ENCODE measurements around the gene ZSCAN5A.
A peak's percentile ranks its signal among the peaks of the same experiment; 100 is the strongest.

ZSCAN5A gene

DNA sequence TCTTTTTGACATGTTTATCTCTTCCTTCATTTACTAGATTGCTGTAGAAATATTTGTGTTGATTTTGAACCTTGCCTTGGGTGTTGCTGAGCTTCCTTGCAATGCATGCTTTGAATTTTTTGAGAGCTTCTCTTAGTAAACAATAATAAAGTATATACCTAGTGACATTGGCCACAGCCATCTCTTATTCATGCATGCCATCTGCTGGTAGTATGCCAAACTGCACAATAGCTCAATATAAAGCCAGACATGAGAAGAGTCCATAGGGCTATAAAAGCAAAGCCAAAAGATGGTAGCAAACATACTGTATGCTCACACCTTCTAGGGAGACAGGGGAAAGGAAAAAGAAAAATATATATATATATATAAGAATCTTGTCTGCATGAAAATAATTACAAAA is 18.9 kb upstream of the ZSCAN5A start:
- H3K14ac ChIP-seq (ENCODE audit: low read length), result no peak overlapping the region
- no peak for DNase-seq (ENCODE audit: low spot score)
- H2BK5ac ChIP-seq (ENCODE audit: low read length), result no peak overlapping the region
- no peaks in the 10 kb centered on the region for H3K36me3 ChIP-seq (replicated peaks in 1 of 2; ENCODE audit: control insufficient read depth in 2 of 2, insufficient read depth in 2 of 2, low read length in 2 of 2)
- H3K18ac ChIP-seq (ENCODE audit: low read length), result no peak overlapping the region
- H2BK12ac ChIP-seq (ENCODE audit: low read length), result no peak overlapping the region
- no peak overlapping the region for H4K8ac ChIP-seq (ENCODE audit: low read depth, low read length)
- H2BK120ac ChIP-seq (ENCODE audit: low read depth, low read length), result no peak overlapping the region
- H2BK15ac ChIP-seq (ENCODE audit: low read length), result no peak overlapping the region
- H3K4me3 ChIP-seq (ENCODE audit: low read length in 2 of 2), result no peak overlapping the region
- no peak overlapping the region for H4K91ac ChIP-seq (ENCODE audit: low read depth, low read length, poor library complexity)
- H3K9me3 ChIP-seq (replicated peaks in 1 of 2; ENCODE audit: control insufficient read depth in 2 of 2, insufficient read depth in 1 of 2, low read depth in 1 of 2, low read length in 2 of 2), result peaks cover 8 to 12% of the 10 kb centered on the region in 2 donors
- H3K4me2 ChIP-seq (ENCODE audit: insufficient read depth, low read length, poor library complexity, severe bottlenecking), result no peak overlapping the region
- H3K23ac ChIP-seq (ENCODE audit: low read depth, low read length, poor library complexity), result no peak overlapping the region
- H3K4ac ChIP-seq (ENCODE audit: low read length), result no peak overlapping the region
- no peak overlapping the region for H2AFZ ChIP-seq (ENCODE audit: low read length)
- H3K79me1 ChIP-seq (ENCODE audit: low read depth, low read length), result no peaks in the 10 kb centered on the region
- no peak overlapping the region for H3K9ac ChIP-seq (ENCODE audit: low read depth, low read length, poor library complexity)
- no peak overlapping the region for H3K27ac ChIP-seq (replicated peaks; ENCODE audit: low read length)
- H3K27me3 ChIP-seq (ENCODE audit: control insufficient read depth in 3 of 3, insufficient read depth in 3 of 3, low read depth in 1 of 3, low read length in 3 of 3), result no peaks in the 10 kb centered on the region
- no peaks in the 10 kb centered on the region for H3K4me1 ChIP-seq (ENCODE audit: control insufficient read depth in 2 of 2, insufficient read depth in 1 of 2, low read depth in 1 of 2, low read length in 2 of 2)
- no peak overlapping the region for H2AK5ac ChIP-seq (ENCODE audit: low read depth, low read length)

- H2BK12ac ChIP-seq (ENCODE audit: low read length), result no peak overlapping the region
- H3K14ac ChIP-seq (ENCODE audit: low read length), result no peak overlapping the region
- no peaks in the 10 kb centered on the region for H3K36me3 ChIP-seq (replicated peaks in 1 of 2; ENCODE audit: control insufficient read depth in 2 of 2, insufficient read depth in 2 of 2, low read length in 2 of 2)
- no peak overlapping the region for H3K18ac ChIP-seq (ENCODE audit: low read length)
- DNase-seq (ENCODE audit: low spot score), result no peak
- no peaks in the 10 kb centered on the region for H3K27me3 ChIP-seq (ENCODE audit: control insufficient read depth in 3 of 3, insufficient read depth in 3 of 3, low read depth in 1 of 3, low read length in 3 of 3)
- no peak overlapping the region for H2BK15ac ChIP-seq (ENCODE audit: low read length)
- no peak overlapping the region for H4K91ac ChIP-seq (ENCODE audit: low read depth, low read length, poor library complexity)
- no peak overlapping the region for H3K4me2 ChIP-seq (ENCODE audit: insufficient read depth, low read length, poor library complexity, severe bottlenecking)
- no peak overlapping the region for H2BK5ac ChIP-seq (ENCODE audit: low read length)
- no peak overlapping the region for H4K8ac ChIP-seq (ENCODE audit: low read depth, low read length)
- no peak overlapping the region for H3K9ac ChIP-seq (ENCODE audit: low read depth, low read length, poor library complexity)
- H3K23ac ChIP-seq (ENCODE audit: low read depth, low read length, poor library complexity), result no peak overlapping the region
- H2AFZ ChIP-seq (ENCODE audit: low read length), result no peak overlapping the region
- H3K79me1 ChIP-seq (ENCODE audit: low read depth, low read length), result no peaks in the 10 kb centered on the region
- H3K9me3 ChIP-seq (replicated peaks in 1 of 2; ENCODE audit: control insufficient read depth in 2 of 2, insufficient read depth in 1 of 2, low read depth in 1 of 2, low read length in 2 of 2), result peaks cover 5 to 9% of the 10 kb centered on the region in 2 donors
- H3K4me3 ChIP-seq (ENCODE audit: low read length in 2 of 2), result no peak overlapping the region
- H3K4ac ChIP-seq (ENCODE audit: low read length), result no peak overlapping the region
- no peak overlapping the region for H2AK5ac ChIP-seq (ENCODE audit: low read depth, low read length)
- no peak overlapping the region for H2BK120ac ChIP-seq (ENCODE audit: low read depth, low read length)
- H3K27ac ChIP-seq (replicated peaks; ENCODE audit: low read length), result no peak overlapping the region
- no peaks in the 10 kb centered on the region for H3K4me1 ChIP-seq (ENCODE audit: control insufficient read depth in 2 of 2, insufficient read depth in 1 of 2, low read depth in 1 of 2, low read length in 2 of 2)
Measured at GRCh38 chr19:56332695-56333094, 18.1 kb upstream of the ZSCAN5A start.

DNA sequence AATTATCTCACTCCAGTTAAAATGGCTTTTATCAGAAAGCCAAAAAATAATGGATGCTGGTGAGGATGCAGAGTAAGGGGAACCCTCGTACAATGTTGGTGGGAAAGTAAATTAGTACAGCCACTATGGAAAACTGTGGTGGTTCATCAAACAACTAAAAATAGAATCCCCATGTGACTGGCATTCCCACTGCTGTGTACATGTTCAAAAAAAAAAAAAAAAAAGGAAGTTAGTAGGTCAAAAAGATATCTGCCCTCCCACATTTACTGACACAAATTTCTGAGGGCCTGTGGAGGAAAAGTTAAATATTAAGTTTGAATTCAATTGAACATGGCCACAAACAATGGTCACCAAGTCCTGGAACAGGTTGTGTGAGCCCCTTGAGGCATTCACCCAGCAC is 9.8 kb upstream of the ZSCAN5A start:
- no peak overlapping the region for H3K27ac ChIP-seq (replicated peaks; ENCODE audit: low read length)
- H3K23ac ChIP-seq (ENCODE audit: low read depth, low read length, poor library complexity), result no peak overlapping the region
- H2AK5ac ChIP-seq (ENCODE audit: low read depth, low read length), result no peak overlapping the region
- H2BK120ac ChIP-seq (ENCODE audit: low read depth, low read length), result no peak overlapping the region
- no peak overlapping the region for H3K18ac ChIP-seq (ENCODE audit: low read length)
- H4K91ac ChIP-seq (ENCODE audit: low read depth, low read length, poor library complexity), result no peak overlapping the region
- DNase-seq (ENCODE audit: low spot score), result no peak
- no peak overlapping the region for H2BK12ac ChIP-seq (ENCODE audit: low read length)
- H3K4ac ChIP-seq (ENCODE audit: low read length), result no peak overlapping the region
- no peak overlapping the region for H2AFZ ChIP-seq (ENCODE audit: low read length)
- no peaks in the 10 kb centered on the region for H3K9me3 ChIP-seq (replicated peaks in 1 of 2; ENCODE audit: control insufficient read depth in 2 of 2, insufficient read depth in 1 of 2, low read depth in 1 of 2, low read length in 2 of 2)
- H3K27me3 ChIP-seq (ENCODE audit: control insufficient read depth in 3 of 3, insufficient read depth in 3 of 3, low read depth in 1 of 3, low read length in 3 of 3), result no peaks in the 10 kb centered on the region
- H3K36me3 ChIP-seq (replicated peaks in 1 of 2; ENCODE audit: control insufficient read depth in 2 of 2, insufficient read depth in 2 of 2, low read length in 2 of 2), result no peaks in the 10 kb centered on the region
- H3K9ac ChIP-seq (ENCODE audit: low read depth, low read length, poor library complexity), result no peak overlapping the region
- H3K4me1 ChIP-seq (ENCODE audit: control insufficient read depth in 2 of 2, insufficient read depth in 1 of 2, low read depth in 1 of 2, low read length in 2 of 2), result no peaks in the 10 kb centered on the region
- H4K8ac ChIP-seq (ENCODE audit: low read depth, low read length), result no peak overlapping the region
- no CpG with 5 or more reads among the region's 1 CpG for WGBS, 2 donors (ENCODE audit: extremely low coverage in 2 of 2, insufficient read length in 2 of 2, insufficient replicate concordance in 1 of 2)
- H3K4me2 ChIP-seq (ENCODE audit: insufficient read depth, low read length, poor library complexity, severe bottlenecking), result no peak overlapping the region
- no peak overlapping the region for H3K4me3 ChIP-seq (ENCODE audit: low read length in 2 of 2)
- H2BK5ac ChIP-seq (ENCODE audit: low read length), result no peak overlapping the region
- H3K79me1 ChIP-seq (ENCODE audit: low read depth, low read length), result no peaks in the 10 kb centered on the region
- H2BK15ac ChIP-seq (ENCODE audit: low read length), result no peak overlapping the region
- H3K14ac ChIP-seq (ENCODE audit: low read length), result no peak overlapping the region

DNA sequence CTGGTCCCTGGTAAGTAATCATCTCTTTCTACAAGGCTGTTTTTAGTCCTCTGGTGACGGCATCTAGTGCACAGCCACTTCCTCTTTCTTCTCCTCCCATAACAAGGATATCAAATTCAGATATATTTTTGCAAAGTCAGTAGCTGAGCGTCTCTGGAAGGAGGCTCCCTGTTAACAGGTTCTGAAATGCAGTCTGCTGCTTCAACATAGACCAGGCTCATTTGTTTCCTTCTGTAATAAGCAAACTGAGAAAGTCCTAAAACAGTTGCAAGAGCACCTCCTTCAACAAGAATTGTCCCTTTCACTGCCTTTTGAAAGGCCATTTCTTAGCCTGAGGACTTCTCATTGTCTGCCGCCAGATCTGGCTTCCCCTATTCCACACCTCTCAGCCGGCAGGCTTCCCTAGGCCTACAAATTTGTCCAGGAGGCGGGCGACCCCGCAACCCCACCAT is 7.4 kb upstream of the ZSCAN5A start:
- H3K27me3 ChIP-seq (ENCODE audit: control insufficient read depth in 3 of 3, insufficient read depth in 3 of 3, low read depth in 1 of 3, low read length in 3 of 3), result no peaks in the 10 kb centered on the region
- H3K4me3 ChIP-seq (ENCODE audit: low read length in 2 of 2), result no peak overlapping the region
- no peaks in the 10 kb centered on the region for H3K9me3 ChIP-seq (replicated peaks in 1 of 2; ENCODE audit: control insufficient read depth in 2 of 2, insufficient read depth in 1 of 2, low read depth in 1 of 2, low read length in 2 of 2)
- H3K36me3 ChIP-seq (replicated peaks in 1 of 2; ENCODE audit: control insufficient read depth in 2 of 2, insufficient read depth in 2 of 2, low read length in 2 of 2), result no peaks in the 10 kb centered on the region
- no peak overlapping the region for H2AK5ac ChIP-seq (ENCODE audit: low read depth, low read length)
- H3K9ac ChIP-seq (ENCODE audit: low read depth, low read length, poor library complexity), result no peak overlapping the region
- no peak overlapping the region for H3K4me2 ChIP-seq (ENCODE audit: insufficient read depth, low read length, poor library complexity, severe bottlenecking)
- peak overlapping the region; percentile 42 for H2AFZ ChIP-seq (ENCODE audit: low read length)
- H3K79me1 ChIP-seq (ENCODE audit: low read depth, low read length), result no peaks in the 10 kb centered on the region
- no peaks in the 10 kb centered on the region for H3K4me1 ChIP-seq (ENCODE audit: control insufficient read depth in 2 of 2, insufficient read depth in 1 of 2, low read depth in 1 of 2, low read length in 2 of 2)
- H2BK120ac ChIP-seq (ENCODE audit: low read depth, low read length), result no peak overlapping the region
- no peak overlapping the region for H3K27ac ChIP-seq (replicated peaks; ENCODE audit: low read length)
- WGBS, 2 donors (ENCODE audit: extremely low coverage in 2 of 2, insufficient read length in 2 of 2, insufficient replicate concordance in 1 of 2), result no CpG with 5 or more reads among the region's 7 CpGs
- no peak overlapping the region for H2BK12ac ChIP-seq (ENCODE audit: low read length)
- no peak overlapping the region for H3K18ac ChIP-seq (ENCODE audit: low read length)
- H3K4ac ChIP-seq (ENCODE audit: low read length), result no peak overlapping the region
- H3K23ac ChIP-seq (ENCODE audit: low read depth, low read length, poor library complexity), result no peak overlapping the region
- H3K14ac ChIP-seq (ENCODE audit: low read length), result no peak overlapping the region
- H2BK5ac ChIP-seq (ENCODE audit: low read length), result no peak overlapping the region
- H4K8ac ChIP-seq (ENCODE audit: low read depth, low read length), result no peak overlapping the region
- no peak overlapping the region for H4K91ac ChIP-seq (ENCODE audit: low read depth, low read length, poor library complexity)
- no peak for DNase-seq (ENCODE audit: low spot score)
- H2BK15ac ChIP-seq (ENCODE audit: low read length), result no peak overlapping the region

Data from neuronal stem cell (in vitro differentiated cells).